ENCODE measurements around the gene ACOT9. TPM values are rescaled to one million over a fixed set of nuclear protein-coding genes. Genes with fewer than 3 reads are reported as not detected.

Gene ACOT9
- total and polyA plus RNA-seq, 2 experiments from 2014 or later = 28.5 to 34.3 TPM

GRCh38 chrX:23790155-23790497, 47.0 kb upstream of the ACOT9 start:
- no peak overlapping the region for H3K27ac ChIP-seq (ENCODE audit: low read depth)
- no peak overlapping the region for H3K4me2 ChIP-seq
- peaks cover 7% of the 10 kb centered on the region for H3K4me1 Mint-ChIP-seq
- H2AFZ ChIP-seq = no peak overlapping the region
- H3K27me3 ChIP-seq (ENCODE audit: insufficient read depth) = no peaks in the 10 kb centered on the region
- no peak overlapping the region for H3K4me3 ChIP-seq
- H3K27ac Mint-ChIP-seq = no peak overlapping the region
- peaks cover 5% of the 10 kb centered on the region; the same call in 2 of the 3 replicates for H3K36me3 Mint-ChIP-seq (ENCODE audit: low read depth)
- no peaks in the 10 kb centered on the region for H3K79me2 ChIP-seq (replicated peaks; ENCODE audit: insufficient read depth)
- no peaks in the 10 kb centered on the region for H4K20me1 ChIP-seq (replicated peaks; ENCODE audit: insufficient read depth)
- no peak for DNase-seq (ENCODE audit: low spot score)
- H3K9me3 Mint-ChIP-seq = no peaks in the 10 kb centered on the region
- H3K4me3 Mint-ChIP-seq = no peak overlapping the region
- TF ChIP-seq ZNF462 (CRISPR knock-in tag; IDR thresholded peaks at IDR 0.05) = no peak
- TF ChIP-seq POLR2AphosphoS5 (IDR thresholded peaks at IDR 0.05; ENCODE audit: low read depth) = no peak
- no peaks in the 10 kb centered on the region for H3K36me3 ChIP-seq (ENCODE audit: insufficient read depth)
- no peaks in the 10 kb centered on the region for H3K27me3 Mint-ChIP-seq (ENCODE audit: insufficient read depth, low read depth, poor library complexity)
- H3F3A ChIP-seq (replicated peaks; ENCODE audit: low read depth) = no peaks in the 10 kb centered on the region
- no peak for ATAC-seq
- H3K4me1 ChIP-seq (ENCODE audit: insufficient read depth) = no peaks in the 10 kb centered on the region
- H3K9me2 ChIP-seq (ENCODE audit: insufficient read depth) = no peaks in the 10 kb centered on the region

- Mint-ChIP-seq H3K27me3 (ENCODE audit: insufficient read depth, low read depth, poor library complexity) (no peaks in the 10 kb centered on the region), H3K27ac (no peak overlapping the region), H3K9me3 (no peaks in the 10 kb centered on the region), H3K4me3 (no peak overlapping the region), H3K36me3 (ENCODE audit: low read depth) (peaks cover 8% of the 10 kb centered on the region; the same call in 2 of the 3 replicates), H3K4me1 (peaks cover 5% of the 10 kb centered on the region)
- no peak overlapping the region for H2AFZ ChIP-seq
- no peak overlapping the region for H3K4me2 ChIP-seq
- H3K36me3 ChIP-seq (ENCODE audit: insufficient read depth) = no peaks in the 10 kb centered on the region
- H4K20me1 ChIP-seq (replicated peaks; ENCODE audit: insufficient read depth) = no peaks in the 10 kb centered on the region
- no peaks in the 10 kb centered on the region for H3K79me2 ChIP-seq (replicated peaks; ENCODE audit: insufficient read depth)
- H3K9me2 ChIP-seq (ENCODE audit: insufficient read depth) = no peaks in the 10 kb centered on the region
- ATAC-seq (no peak), DNase-seq (ENCODE audit: low spot score) (no peak)
- H3K27me3 ChIP-seq (ENCODE audit: insufficient read depth) = no peaks in the 10 kb centered on the region
- no peak overlapping the region for H3K4me3 ChIP-seq
- no peak overlapping the region for H3K27ac ChIP-seq (ENCODE audit: low read depth)
- H3F3A ChIP-seq (replicated peaks; ENCODE audit: low read depth) = no peaks in the 10 kb centered on the region
- no peaks in the 10 kb centered on the region for H3K4me1 ChIP-seq (ENCODE audit: insufficient read depth)
- TF ChIP-seq REST (IDR thresholded peaks at IDR 0.05; ENCODE audit: unreplicated experiment) = no peak
These were observed 46.5 kb upstream of the ACOT9 start for GRCh38 chrX:23789386-23790154.
